IMR-90 (cell line): ENCODE measurements around the gene FUT8. TPM values are rescaled to one million over a fixed set of nuclear protein-coding genes. Genes with fewer than 3 reads are reported as not detected.

Experiments
- ATAC-seq: fragments of 200-7000 bp; cut with Tn5 transposase; 2 replicates; pipeline ENCODE4 v1.9.1; 2020; ENCODE audit warnings: low read depth, mild to moderate bottlenecking, moderate library complexity
- BruUV-seq: library from RNA; stranded (reverse); fragments of 400-500 nt; replicated peaks from 2 replicates; lab custom pipeline; 2021; lab: Mats Ljungman, UMichigan
- CTCF ChIA-PET: fragments of 300-600 bp; formaldehyde crosslinking; extraction: SDS; loops from one replicate; lab custom pipeline; 2021; ENCODE audit warnings: antibody characterized with exemption; lab: Yijun Ruan, JAX
- POLR2A ChIA-PET: fragments of 300-600 bp; sonication (Branson Sonifier 250); formaldehyde crosslinking; loops from one replicate; lab custom pipeline; 2022; ENCODE audit warnings: antibody characterized with exemption; ENCODE audit not compliant: unreplicated experiment; lab: Charles Lee
- DNase-seq: peaks from one replicate; pipeline ENCODE4 v3.0.0; 2013
- H2AFZ ChIP-seq: replicated peaks from 2 replicates; pipeline ENCODE3; 2013; ENCODE audit warnings: low read length, mild to moderate bottlenecking; ENCODE audit not compliant: poor library complexity
- H2AK5ac ChIP-seq: 2 replicates; pipeline ENCODE4 v1.6.1; 2013; ENCODE audit warnings: low read depth, low read length, inconsistent platforms
- H2AK9ac ChIP-seq: replicated peaks from 2 replicates; pipeline ENCODE3; 2013; ENCODE audit warnings: mild to moderate bottlenecking, low read depth, low read length, moderate library complexity; ENCODE audit not compliant: poor library complexity
- H2BK120ac ChIP-seq: 2 replicates; pipeline ENCODE4 v1.6.1; 2013; ENCODE audit warnings: low read depth, low read length, inconsistent platforms
- H2BK15ac ChIP-seq: 3 replicates; pipeline ENCODE4 v1.6.1; 2013; ENCODE audit warnings: low read depth, low read length, inconsistent platforms
- H2BK20ac ChIP-seq: 2 replicates; pipeline ENCODE4 v1.6.1; 2013; ENCODE audit warnings: low read depth, mild to moderate bottlenecking, inconsistent platforms, low read length, moderate library complexity
- H2BK5ac ChIP-seq: 2 replicates; pipeline ENCODE4 v1.6.1; 2013; ENCODE audit warnings: mild to moderate bottlenecking, low read depth, low read length, inconsistent platforms; ENCODE audit not compliant: poor library complexity, severe bottlenecking
- H3K14ac ChIP-seq: replicated peaks from 2 replicates; pipeline ENCODE4 v1.6.1; 2013; ENCODE audit warnings: low read depth, low read length, inconsistent platforms
- H3K18ac ChIP-seq: 2 replicates; pipeline ENCODE4 v1.6.1; 2013; ENCODE audit warnings: low read depth, low read length, control low read depth
- H3K23ac ChIP-seq: 2 replicates; pipeline ENCODE4 v1.6.1; 2013; ENCODE audit warnings: low read depth, low read length, inconsistent platforms
- H3K27ac ChIP-seq: 2 replicates; pipeline ENCODE4 v1.5.1; 2013; ENCODE audit warnings: mild to moderate bottlenecking, control low read depth, low read length; ENCODE audit not compliant: insufficient read depth
- H3K27me3 ChIP-seq: 2 replicates; pipeline ENCODE4 v1.6.1; 2013; ENCODE audit warnings: low read length; ENCODE audit not compliant: control insufficient read depth, insufficient read depth
- H3K36me3 ChIP-seq: 2 replicates; pipeline ENCODE4 v1.6.1; 2013; ENCODE audit warnings: low read length, mixed read lengths; ENCODE audit not compliant: control insufficient read depth, insufficient read depth
- H3K4ac ChIP-seq: 2 replicates; pipeline ENCODE4 v1.6.1; 2013; ENCODE audit warnings: low read depth, low read length, inconsistent platforms
- H3K4me1 ChIP-seq: 2 replicates; pipeline ENCODE4 v1.6.1; 2013; ENCODE audit warnings: low read length, mixed read lengths; ENCODE audit not compliant: control insufficient read depth, insufficient read depth
- H3K4me2 ChIP-seq: 2 replicates; pipeline ENCODE4 v1.6.1; 2013; ENCODE audit warnings: low read depth, mild to moderate bottlenecking, control low read depth, low read length, moderate library complexity
- H3K4me3 ChIP-seq: 2 replicates; pipeline ENCODE4 v1.5.1; 2013; ENCODE audit warnings: low read depth, mild to moderate bottlenecking, control low read depth, low read length, moderate library complexity; ENCODE audit not compliant: insufficient read depth
- H3K56ac ChIP-seq: 2 replicates; pipeline ENCODE4 v1.6.1; 2013; ENCODE audit warnings: low read length, inconsistent platforms; ENCODE audit not compliant: insufficient read depth; ENCODE audit errors: extremely low read depth
- H3K79me1 ChIP-seq, 2 experiments: 2 replicates each; pipeline ENCODE4 v1.6.1; 2013; ENCODE audit warnings: low read length in 2 of 2, inconsistent platforms in 1 of 2, low read depth in 1 of 2
- H3K9ac ChIP-seq: 2 replicates; pipeline ENCODE4 v1.6.1; 2013; ENCODE audit warnings: low read depth, low read length, control low read depth
- H3K9me1 ChIP-seq: 2 replicates; pipeline ENCODE4 v1.6.1; 2013; ENCODE audit warnings: low read length, inconsistent platforms; ENCODE audit not compliant: insufficient read depth
- H3K9me3 ChIP-seq: 2 replicates; pipeline ENCODE4 v1.6.1; 2013; ENCODE audit warnings: low read length; ENCODE audit not compliant: control insufficient read depth, insufficient read depth
- H4K20me1 ChIP-seq: 2 replicates; pipeline ENCODE4 v1.6.1; 2013; ENCODE audit warnings: low read length, inconsistent platforms; ENCODE audit not compliant: insufficient read depth
- H4K5ac ChIP-seq: 2 replicates; pipeline ENCODE4 v1.6.1; 2013; ENCODE audit warnings: mild to moderate bottlenecking, low read depth, low read length, control low read depth
- H4K8ac ChIP-seq, 2 experiments: 2 replicates each; pipeline ENCODE4 v1.6.1; 2013; ENCODE audit warnings: low read depth in 2 of 2, low read length in 2 of 2, control low read depth in 1 of 2, inconsistent platforms in 1 of 2
- H4K91ac ChIP-seq: 2 replicates; pipeline ENCODE4 v1.6.1; 2013; ENCODE audit warnings: low read depth, low read length, inconsistent platforms; ENCODE audit not compliant: insufficient read depth
- BHLHE40 ChIP-seq: fragments of 150-350 bp; IDR thresholded peaks from 2 replicates; pipeline ENCODE4 v1.6.1; 2016; ENCODE audit warnings: mild to moderate bottlenecking, low read depth, low read length
- CHD1 ChIP-seq: IDR thresholded peaks from 2 replicates; pipeline ENCODE4 v1.6.1; 2012; ENCODE audit warnings: low read depth, low read length, improper control_type of control experiment
- CTCF ChIP-seq: conservative IDR thresholded peaks from 2 replicates; pipeline ENCODE4 v1.5.1; 2012; ENCODE audit warnings: mild to moderate bottlenecking, low read depth, low read length, improper control_type of control experiment
- NFE2L2 ChIP-seq: fragments of 150-350 bp; IDR thresholded peaks from 2 replicates; pipeline ENCODE4 v1.6.1; 2016; ENCODE audit warnings: low read depth, mild to moderate bottlenecking, low read length
- RAD21 ChIP-seq: IDR thresholded peaks from 2 replicates; pipeline ENCODE4 v1.6.1; 2012; ENCODE audit warnings: low read length, improper control_type of control experiment
- SMC3 ChIP-seq: fragments of 150-350 bp; IDR thresholded peaks from 2 replicates; pipeline ENCODE4 v1.6.1; 2016; ENCODE audit warnings: low read depth, mild to moderate bottlenecking, antibody characterized with exemption, low read length, moderate library complexity
- dilution Hi-C: fragments of 300-500 bp; cut with HindIII; formaldehyde crosslinking; loops from one replicate; pipeline ENCODE4 v1.14.3; 2018; ENCODE audit warnings: low sequenced_read_pairs; ENCODE audit not compliant: unreplicated experiment
- in situ Hi-C: fragments of 300-500 bp; cut with MboI; formaldehyde crosslinking; loops from 3 replicates; pipeline ENCODE4 v1.14.3; 2019; ENCODE audit warnings: low sequenced_read_pairs, inconsistent platforms, mixed read lengths
- intact Hi-C: fragments of 100-400 bp; cut with micrococcal nuclease; formaldehyde crosslinking; loops from 2 replicates; pipeline ENCODE4 v1.10.0; 2022
- polyA plus RNA-seq, 3 experiments: library from polyadenylated mRNA; depleted of rRNA; stranded (reverse); fragments of >200 nt; gene quantifications; 2 replicates each; pipeline ENCODE4 v1.2.3, GENCODE V29; 2012; ENCODE audit warnings: low replicate concordance in 1 of 3
- total RNA-seq: library from RNA; depleted of rRNA; stranded (reverse); fragments of >200 nt; gene quantifications from 2 replicates; pipeline ENCODE4 v1.2.3, GENCODE V29; 2012

FUT8 gene
- total and polyA plus RNA-seq, 2 of the 4 experiments (the other 2 are of a cell fraction): 15.6 to 72.9 TPM

GRCh38 chr14:65517635-65518542 is 105.4 kb downstream of the FUT8 start:
- Histone ChIP-seq H2AK5ac (no peak overlapping the region), H4K8ac (no peak overlapping the region), H3K56ac (no peak overlapping the region), H3K79me1 (peaks cover 5% of the 10 kb centered on the region in 2 experiments; a peak in 3 of 4 replicates), H3K4me1 (no peaks in the 10 kb centered on the region), H3K9ac (no peak overlapping the region), H3K23ac (no peak overlapping the region), H4K20me1 (no peaks in the 10 kb centered on the region), H3K14ac (no peak overlapping the region), H2BK5ac (no peak overlapping the region), H2BK120ac (no peak overlapping the region), H3K4me3 (no peak overlapping the region), H3K4ac (no peak overlapping the region), H3K27me3 (no peaks in the 10 kb centered on the region), H4K91ac (no peak overlapping the region), H4K5ac (no peak overlapping the region), H3K9me3 (no peaks in the 10 kb centered on the region), H2BK20ac (no peak overlapping the region), H2BK15ac (no peak overlapping the region), H3K4me2 (no peak overlapping the region), H2AK9ac (no peak overlapping the region), H3K27ac (no peak overlapping the region), H3K36me3 (no peaks in the 10 kb centered on the region), H3K9me1 (no peaks in the 10 kb centered on the region), H2AFZ (no peak overlapping the region), H3K18ac (no peak overlapping the region)
- intact Hi-C loops (no loop called here), dilution Hi-C loops (no loop called here), in situ Hi-C loops (no loop called here)
- TF ChIP-seq BHLHE40 (no peak), NFE2L2 (no peak), CTCF (no peak), CHD1 (no peak), SMC3 (no peak), RAD21 (no peak)
- DNase-seq: no peak
- ChIA-PET CTCF (no interaction called here), POLR2A (interaction anchor here (0.6 kb wide), 1 partner anchor 307 kb away, joined by 3 read pairs; no protein-coding TSS in a partner anchor)
- no TSS peak for BruUV-seq
- no peak for ATAC-seq
